HepG2 (cell line): ENCODE results near the gene PFKFB4. TPM values are rescaled to one million over a fixed set of nuclear protein-coding genes. Genes with fewer than 3 reads are reported as not detected.

ENCODE experiments used
- CAMTA2 ChIP-seq: sonication (generic); formaldehyde crosslinking; IDR thresholded peaks from 2 replicates; pipeline ENCODE4 v1.4.0; 2020; ENCODE audit warnings: mild to moderate bottlenecking, missing genetic modification reagents, borderline replicate concordance
- CEBPG ChIP-seq: IDR thresholded peaks from 2 replicates; pipeline ENCODE4 v1.6.1; 2016
- ETV6 ChIP-seq: sonication (generic); formaldehyde crosslinking; conservative IDR thresholded peaks from 2 replicates; pipeline ENCODE4 v1.4.0; 2020; ENCODE audit warnings: missing genetic modification reagents
- FOXP1 ChIP-seq, 2 experiments: fragments of 450-650 bp in 1 of 2; IDR thresholded peaks; 2 replicates each; pipeline ENCODE4 v1.6.1; 2017 to 2018; ENCODE audit warnings: antibody characterized with exemption in 1 of 2
- KLF12 ChIP-seq: sonication (generic); formaldehyde crosslinking; IDR thresholded peaks from 2 replicates; pipeline ENCODE4 v1.4.0; 2020; ENCODE audit warnings: missing genetic modification reagents, borderline replicate concordance
- MEIS1 ChIP-seq: sonication (generic); formaldehyde crosslinking; IDR thresholded peaks from 2 replicates; pipeline ENCODE4 v1.9.0; 2021; ENCODE audit warnings: mild to moderate bottlenecking, missing genetic modification reagents, moderate library complexity, borderline replicate concordance
- RBFOX2 ChIP-seq: fragments of 200-400 bp; formaldehyde crosslinking; IDR thresholded peaks from 2 replicates; pipeline ENCODE4 v1.6.1; 2017; ENCODE audit warnings: low read depth, mild to moderate bottlenecking, low read length
- REL ChIP-seq: sonication (generic); formaldehyde crosslinking; conservative IDR thresholded peaks from 2 replicates; pipeline ENCODE4 v1.8.0; 2022; ENCODE audit warnings: mild to moderate bottlenecking, missing genetic modification reagents, moderate library complexity
- SP4 ChIP-seq: sonication (generic); formaldehyde crosslinking; IDR thresholded peaks from 2 replicates; pipeline ENCODE4 v1.8.1; 2023; ENCODE audit warnings: mild to moderate bottlenecking, missing genetic modification reagents
- TAF15 ChIP-seq: fragments of 200-400 bp; formaldehyde crosslinking; IDR thresholded peaks from one replicate; pipeline ENCODE4 v1.6.1; 2018; ENCODE audit warnings: mild to moderate bottlenecking, low read depth, low read length; ENCODE audit not compliant: poor library complexity, severe bottlenecking
- TFAP4 ChIP-seq: sonication (generic); IDR thresholded peaks from 2 replicates; pipeline ENCODE4 v1.6.1; 2016; ENCODE audit warnings: low read depth, borderline replicate concordance
- ZNF138 ChIP-seq: sonication (generic); formaldehyde crosslinking; IDR thresholded peaks from 2 replicates; pipeline ENCODE4 v1.5.0; 2020; ENCODE audit warnings: mild to moderate bottlenecking, low read depth, missing genetic modification reagents
- ZNF350 ChIP-seq: sonication (generic); formaldehyde crosslinking; IDR thresholded peaks from 2 replicates; pipeline ENCODE4 v1.4.0; 2020; ENCODE audit warnings: mild to moderate bottlenecking, low read depth, missing genetic modification reagents, borderline replicate concordance
- ZNF576 ChIP-seq: sonication (generic); formaldehyde crosslinking; IDR thresholded peaks from 2 replicates; pipeline ENCODE4 v1.4.0; 2020; ENCODE audit warnings: mild to moderate bottlenecking, missing genetic modification reagents
- polyA plus RNA-seq, 8 experiments: library from polyadenylated mRNA; depleted of rRNA in 3 of 8; stranded (reverse) in 7 of 8; unstranded in 1 of 8; fragments of >200 nt; fragmentation: Illumina TruSeq in 4 of 8; extraction: Trizol in 4 of 8; gene quantifications; 2 replicates each; pipeline versions ENCODE4 v1.2.1 to v1.2.3, GENCODE V29; 2011 to 2016; ENCODE audit warnings: low read depth in 4 of 8, missing spikeins in 1 of 8, mixed read lengths in 1 of 8; ENCODE audit not compliant: insufficient read depth in 1 of 8
- total RNA-seq, 5 experiments: library from RNA; depleted of rRNA; stranded (reverse); fragments of >200 nt; fragmentation: Illumina TruSeq; extraction: Trizol; gene quantifications; 2 replicates each; pipeline ENCODE4 v1.2.3, GENCODE V29; 2016; ENCODE audit warnings: low read depth in 1 of 5
- TF ChIP-seq, protein P1 (sequence below): sonication (generic); formaldehyde crosslinking; IDR thresholded peaks from 2 replicates; pipeline ENCODE4 v1.5.1; 2020; ENCODE audit warnings: missing genetic modification reagents, mild to moderate bottlenecking, borderline replicate concordance
- TF ChIP-seq, protein P2 (sequence below): IDR thresholded peaks from 2 replicates; pipeline ENCODE4 v1.6.1; 2016; ENCODE audit warnings: low read depth, missing genetic modification reagents, missing compliant biosample characterization
- TF ChIP-seq, protein P3 (sequence below): sonication (generic); formaldehyde crosslinking; IDR thresholded peaks from 2 replicates; pipeline ENCODE4 v1.5.0; 2020; ENCODE audit warnings: missing genetic modification reagents

The PFKFB4 gene
- total and polyA plus RNA-seq, 2 of the 13 experiments (the other 11 are each of a cell fraction or from before 2014, with no cell fraction given): 7.1 to 103 TPM

- no peak for TF ChIP-seq CAMTA2 (CRISPR knock-in tag)
- no peak for TF ChIP-seq REL (CRISPR knock-in tag)
- 0 out of 2 replicates have a peak, but pooled peaks have one; percentile 17 for TF ChIP-seq SP4 (CRISPR knock-in tag)
- no peak for TF ChIP-seq ETV6
- TF ChIP-seq RBFOX2: peak; percentile 58
- TF ChIP-seq, protein P1, sequence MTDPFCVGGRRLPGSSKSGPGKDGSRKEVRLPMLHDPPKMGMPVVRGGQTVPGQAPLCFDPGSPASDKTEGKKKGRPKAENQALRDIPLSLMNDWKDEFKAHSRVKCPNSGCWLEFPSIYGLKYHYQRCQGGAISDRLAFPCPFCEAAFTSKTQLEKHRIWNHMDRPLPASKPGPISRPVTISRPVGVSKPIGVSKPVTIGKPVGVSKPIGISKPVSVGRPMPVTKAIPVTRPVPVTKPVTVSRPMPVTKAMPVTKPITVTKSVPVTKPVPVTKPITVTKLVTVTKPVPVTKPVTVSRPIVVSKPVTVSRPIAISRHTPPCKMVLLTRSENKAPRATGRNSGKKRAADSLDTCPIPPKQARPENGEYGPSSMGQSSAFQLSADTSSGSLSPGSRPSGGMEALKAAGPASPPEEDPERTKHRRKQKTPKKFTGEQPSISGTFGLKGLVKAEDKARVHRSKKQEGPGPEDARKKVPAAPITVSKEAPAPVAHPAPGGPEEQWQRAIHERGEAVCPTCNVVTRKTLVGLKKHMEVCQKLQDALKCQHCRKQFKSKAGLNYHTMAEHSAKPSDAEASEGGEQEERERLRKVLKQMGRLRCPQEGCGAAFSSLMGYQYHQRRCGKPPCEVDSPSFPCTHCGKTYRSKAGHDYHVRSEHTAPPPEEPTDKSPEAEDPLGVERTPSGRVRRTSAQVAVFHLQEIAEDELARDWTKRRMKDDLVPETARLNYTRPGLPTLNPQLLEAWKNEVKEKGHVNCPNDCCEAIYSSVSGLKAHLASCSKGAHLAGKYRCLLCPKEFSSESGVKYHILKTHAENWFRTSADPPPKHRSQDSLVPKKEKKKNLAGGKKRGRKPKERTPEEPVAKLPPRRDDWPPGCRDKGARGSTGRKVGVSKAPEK (CRISPR knock-in tag): no peak
- TF ChIP-seq CEBPG (CRISPR knock-in tag): no peak
- 0 out of 2 replicates have a peak, but pooled peaks have one; percentile 34 for TF ChIP-seq ZNF350
- TF ChIP-seq TAF15: no peak
- no peak for TF ChIP-seq FOXP1 (IDR thresholded peaks at IDR 0.05)
- TF ChIP-seq FOXP1 (CRISPR knock-in tag; IDR thresholded peaks at IDR 0.05): no peak
- TF ChIP-seq MEIS1: 0 out of 2 replicates have a peak, but pooled peaks have one; percentile 5
- 0 out of 2 replicates have a peak, but pooled peaks have one; percentile 41 for TF ChIP-seq ZNF576 (CRISPR knock-in tag)
- no peak for TF ChIP-seq TFAP4
- TF ChIP-seq, protein P2, sequence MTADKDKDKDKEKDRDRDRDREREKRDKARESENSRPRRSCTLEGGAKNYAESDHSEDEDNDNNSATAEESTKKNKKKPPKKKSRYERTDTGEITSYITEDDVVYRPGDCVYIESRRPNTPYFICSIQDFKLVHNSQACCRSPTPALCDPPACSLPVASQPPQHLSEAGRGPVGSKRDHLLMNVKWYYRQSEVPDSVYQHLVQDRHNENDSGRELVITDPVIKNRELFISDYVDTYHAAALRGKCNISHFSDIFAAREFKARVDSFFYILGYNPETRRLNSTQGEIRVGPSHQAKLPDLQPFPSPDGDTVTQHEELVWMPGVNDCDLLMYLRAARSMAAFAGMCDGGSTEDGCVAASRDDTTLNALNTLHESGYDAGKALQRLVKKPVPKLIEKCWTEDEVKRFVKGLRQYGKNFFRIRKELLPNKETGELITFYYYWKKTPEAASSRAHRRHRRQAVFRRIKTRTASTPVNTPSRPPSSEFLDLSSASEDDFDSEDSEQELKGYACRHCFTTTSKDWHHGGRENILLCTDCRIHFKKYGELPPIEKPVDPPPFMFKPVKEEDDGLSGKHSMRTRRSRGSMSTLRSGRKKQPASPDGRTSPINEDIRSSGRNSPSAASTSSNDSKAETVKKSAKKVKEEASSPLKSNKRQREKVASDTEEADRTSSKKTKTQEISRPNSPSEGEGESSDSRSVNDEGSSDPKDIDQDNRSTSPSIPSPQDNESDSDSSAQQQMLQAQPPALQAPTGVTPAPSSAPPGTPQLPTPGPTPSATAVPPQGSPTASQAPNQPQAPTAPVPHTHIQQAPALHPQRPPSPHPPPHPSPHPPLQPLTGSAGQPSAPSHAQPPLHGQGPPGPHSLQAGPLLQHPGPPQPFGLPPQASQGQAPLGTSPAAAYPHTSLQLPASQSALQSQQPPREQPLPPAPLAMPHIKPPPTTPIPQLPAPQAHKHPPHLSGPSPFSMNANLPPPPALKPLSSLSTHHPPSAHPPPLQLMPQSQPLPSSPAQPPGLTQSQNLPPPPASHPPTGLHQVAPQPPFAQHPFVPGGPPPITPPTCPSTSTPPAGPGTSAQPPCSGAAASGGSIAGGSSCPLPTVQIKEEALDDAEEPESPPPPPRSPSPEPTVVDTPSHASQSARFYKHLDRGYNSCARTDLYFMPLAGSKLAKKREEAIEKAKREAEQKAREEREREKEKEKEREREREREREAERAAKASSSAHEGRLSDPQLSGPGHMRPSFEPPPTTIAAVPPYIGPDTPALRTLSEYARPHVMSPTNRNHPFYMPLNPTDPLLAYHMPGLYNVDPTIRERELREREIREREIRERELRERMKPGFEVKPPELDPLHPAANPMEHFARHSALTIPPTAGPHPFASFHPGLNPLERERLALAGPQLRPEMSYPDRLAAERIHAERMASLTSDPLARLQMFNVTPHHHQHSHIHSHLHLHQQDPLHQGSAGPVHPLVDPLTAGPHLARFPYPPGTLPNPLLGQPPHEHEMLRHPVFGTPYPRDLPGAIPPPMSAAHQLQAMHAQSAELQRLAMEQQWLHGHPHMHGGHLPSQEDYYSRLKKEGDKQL: no peak
- TF ChIP-seq ZNF138 (CRISPR knock-in tag): no peak
- no peak for TF ChIP-seq KLF12 (CRISPR knock-in tag)
- TF ChIP-seq, protein P3, sequence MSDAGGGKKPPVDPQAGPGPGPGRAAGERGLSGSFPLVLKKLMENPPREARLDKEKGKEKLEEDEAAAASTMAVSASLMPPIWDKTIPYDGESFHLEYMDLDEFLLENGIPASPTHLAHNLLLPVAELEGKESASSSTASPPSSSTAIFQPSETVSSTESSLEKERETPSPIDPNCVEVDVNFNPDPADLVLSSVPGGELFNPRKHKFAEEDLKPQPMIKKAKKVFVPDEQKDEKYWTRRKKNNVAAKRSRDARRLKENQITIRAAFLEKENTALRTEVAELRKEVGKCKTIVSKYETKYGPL: no peak
Measured at GRCh38 chr3:48561045-48561736, 4.6 kb upstream of the PFKFB4 start (continued).
